ENCODE measurements around the gene SLC2A5.

DNA sequence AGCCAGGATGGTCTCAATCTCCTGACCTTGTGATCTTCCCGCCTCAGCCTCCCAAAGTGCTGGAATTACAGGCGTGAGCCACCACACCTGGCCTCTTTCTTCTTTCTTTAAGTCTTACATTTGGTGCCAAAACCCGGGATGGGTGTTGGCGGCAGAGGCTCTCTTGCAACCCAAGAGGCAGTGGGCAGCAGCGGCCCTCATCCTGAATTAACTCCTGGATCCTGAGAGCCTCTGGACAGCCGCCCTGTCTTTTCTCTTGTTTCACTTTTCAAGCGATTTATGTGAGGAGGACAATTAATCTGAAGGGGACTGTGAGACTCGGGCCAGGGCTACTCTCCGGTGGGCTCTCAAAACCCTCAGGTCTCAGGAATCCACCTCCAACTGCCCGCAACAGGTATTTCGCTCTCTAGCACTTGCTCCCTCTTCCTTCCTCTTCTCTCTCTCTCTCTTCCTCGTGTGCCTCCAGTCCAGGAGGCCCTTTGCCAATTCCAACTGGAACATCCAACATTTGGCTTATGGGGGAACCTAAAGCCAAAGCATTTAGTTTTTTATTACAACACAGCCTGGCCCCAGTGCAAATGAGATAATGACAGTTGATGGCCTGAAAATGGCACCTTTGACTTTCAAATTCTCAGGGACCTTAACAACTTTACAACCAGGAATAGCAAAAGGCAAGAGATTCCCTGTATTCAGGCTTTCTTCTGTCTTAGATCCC is 18.1 kb upstream of the SLC2A5 start:
- TF ChIP-seq, protein P1, sequence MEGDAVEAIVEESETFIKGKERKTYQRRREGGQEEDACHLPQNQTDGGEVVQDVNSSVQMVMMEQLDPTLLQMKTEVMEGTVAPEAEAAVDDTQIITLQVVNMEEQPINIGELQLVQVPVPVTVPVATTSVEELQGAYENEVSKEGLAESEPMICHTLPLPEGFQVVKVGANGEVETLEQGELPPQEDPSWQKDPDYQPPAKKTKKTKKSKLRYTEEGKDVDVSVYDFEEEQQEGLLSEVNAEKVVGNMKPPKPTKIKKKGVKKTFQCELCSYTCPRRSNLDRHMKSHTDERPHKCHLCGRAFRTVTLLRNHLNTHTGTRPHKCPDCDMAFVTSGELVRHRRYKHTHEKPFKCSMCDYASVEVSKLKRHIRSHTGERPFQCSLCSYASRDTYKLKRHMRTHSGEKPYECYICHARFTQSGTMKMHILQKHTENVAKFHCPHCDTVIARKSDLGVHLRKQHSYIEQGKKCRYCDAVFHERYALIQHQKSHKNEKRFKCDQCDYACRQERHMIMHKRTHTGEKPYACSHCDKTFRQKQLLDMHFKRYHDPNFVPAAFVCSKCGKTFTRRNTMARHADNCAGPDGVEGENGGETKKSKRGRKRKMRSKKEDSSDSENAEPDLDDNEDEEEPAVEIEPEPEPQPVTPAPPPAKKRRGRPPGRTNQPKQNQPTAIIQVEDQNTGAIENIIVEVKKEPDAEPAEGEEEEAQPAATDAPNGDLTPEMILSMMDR (IDR thresholded peaks at IDR 0.05; ENCODE audit: insufficient read depth, low read length, poor library complexity, severe bottlenecking): no peak
- no peak for TF ChIP-seq EZH2phosphoT487 (conservative IDR thresholded peaks at IDR 0.05; ENCODE audit: low read length)
